VCaP (cell line): ENCODE measurements around the gene CCDC51.

Experiments
- H3K27ac ChIP-seq: fragments of 450-650 bp; 2 replicates; pipeline ENCODE4 v1.5.1; 2017
- TF ChIP-seq, protein P1 (sequence below): fragments of 450-650 bp; conservative IDR thresholded peaks from 2 replicates; pipeline ENCODE4 v1.5.1; 2017; ENCODE audit warnings: mild to moderate bottlenecking, moderate library complexity

CCDC51 gene

DNA sequence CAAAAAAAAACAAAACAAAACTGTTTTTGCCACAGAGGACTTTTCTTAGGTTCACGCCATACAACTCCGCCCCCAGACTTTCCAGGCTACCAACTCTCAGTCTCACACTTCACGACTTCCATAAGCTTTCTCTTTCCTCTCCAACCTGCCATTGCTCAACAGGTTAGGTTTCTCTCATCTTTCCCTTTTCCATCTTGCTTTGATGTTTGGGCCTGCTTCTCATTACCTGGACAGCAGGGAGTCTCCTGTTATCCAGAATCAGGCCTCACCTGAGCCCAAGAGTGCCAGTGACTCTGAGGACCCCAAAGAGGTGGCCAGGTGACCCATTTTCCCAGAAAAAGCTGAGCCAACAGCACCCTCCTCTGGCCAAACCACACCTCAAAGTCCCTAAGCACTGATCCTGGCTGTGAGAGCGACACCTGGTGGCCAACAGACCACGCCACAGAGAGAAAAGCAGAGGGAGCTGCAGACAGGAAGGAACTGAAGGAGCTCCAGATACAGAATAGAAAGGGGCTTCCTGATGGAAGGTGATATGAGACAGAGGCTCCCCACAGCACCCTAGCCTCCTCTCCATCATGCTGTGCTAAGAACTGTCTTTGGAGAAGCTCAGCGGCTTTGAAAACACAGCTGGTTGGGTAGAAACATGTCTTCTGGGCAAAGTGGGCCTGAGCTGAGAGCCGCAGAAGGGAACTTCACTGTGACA, 4.0 kb downstream of the CCDC51 start:
- peak overlapping the region; percentile 16; the same call in 1 of the 2 replicates for H3K27ac ChIP-seq
- TF ChIP-seq, protein P1, sequence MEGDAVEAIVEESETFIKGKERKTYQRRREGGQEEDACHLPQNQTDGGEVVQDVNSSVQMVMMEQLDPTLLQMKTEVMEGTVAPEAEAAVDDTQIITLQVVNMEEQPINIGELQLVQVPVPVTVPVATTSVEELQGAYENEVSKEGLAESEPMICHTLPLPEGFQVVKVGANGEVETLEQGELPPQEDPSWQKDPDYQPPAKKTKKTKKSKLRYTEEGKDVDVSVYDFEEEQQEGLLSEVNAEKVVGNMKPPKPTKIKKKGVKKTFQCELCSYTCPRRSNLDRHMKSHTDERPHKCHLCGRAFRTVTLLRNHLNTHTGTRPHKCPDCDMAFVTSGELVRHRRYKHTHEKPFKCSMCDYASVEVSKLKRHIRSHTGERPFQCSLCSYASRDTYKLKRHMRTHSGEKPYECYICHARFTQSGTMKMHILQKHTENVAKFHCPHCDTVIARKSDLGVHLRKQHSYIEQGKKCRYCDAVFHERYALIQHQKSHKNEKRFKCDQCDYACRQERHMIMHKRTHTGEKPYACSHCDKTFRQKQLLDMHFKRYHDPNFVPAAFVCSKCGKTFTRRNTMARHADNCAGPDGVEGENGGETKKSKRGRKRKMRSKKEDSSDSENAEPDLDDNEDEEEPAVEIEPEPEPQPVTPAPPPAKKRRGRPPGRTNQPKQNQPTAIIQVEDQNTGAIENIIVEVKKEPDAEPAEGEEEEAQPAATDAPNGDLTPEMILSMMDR = peak; percentile 100

DNA sequence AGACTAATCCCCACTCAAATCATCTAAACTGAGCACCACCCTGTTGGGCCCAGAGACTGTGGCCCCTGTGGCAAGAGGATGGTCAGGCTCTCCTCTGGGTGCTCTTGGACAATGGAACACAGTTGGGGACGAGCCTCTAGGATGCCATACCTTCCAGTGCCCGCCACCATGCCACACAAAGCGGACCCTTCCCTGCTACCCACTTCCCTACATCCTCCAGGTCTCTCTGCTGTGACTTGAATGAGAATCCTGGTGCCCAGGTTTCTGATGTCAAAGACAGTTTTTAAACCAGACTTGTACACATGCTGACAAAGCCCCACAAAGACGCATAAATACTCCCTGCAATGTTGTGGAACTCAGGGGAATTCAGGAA, 4.7 kb downstream of the CCDC51 start:
- TF ChIP-seq, protein P1 = no peak
- H3K27ac ChIP-seq = peak overlapping the region; percentile 16; the same call in 1 of the 2 replicates

DNA sequence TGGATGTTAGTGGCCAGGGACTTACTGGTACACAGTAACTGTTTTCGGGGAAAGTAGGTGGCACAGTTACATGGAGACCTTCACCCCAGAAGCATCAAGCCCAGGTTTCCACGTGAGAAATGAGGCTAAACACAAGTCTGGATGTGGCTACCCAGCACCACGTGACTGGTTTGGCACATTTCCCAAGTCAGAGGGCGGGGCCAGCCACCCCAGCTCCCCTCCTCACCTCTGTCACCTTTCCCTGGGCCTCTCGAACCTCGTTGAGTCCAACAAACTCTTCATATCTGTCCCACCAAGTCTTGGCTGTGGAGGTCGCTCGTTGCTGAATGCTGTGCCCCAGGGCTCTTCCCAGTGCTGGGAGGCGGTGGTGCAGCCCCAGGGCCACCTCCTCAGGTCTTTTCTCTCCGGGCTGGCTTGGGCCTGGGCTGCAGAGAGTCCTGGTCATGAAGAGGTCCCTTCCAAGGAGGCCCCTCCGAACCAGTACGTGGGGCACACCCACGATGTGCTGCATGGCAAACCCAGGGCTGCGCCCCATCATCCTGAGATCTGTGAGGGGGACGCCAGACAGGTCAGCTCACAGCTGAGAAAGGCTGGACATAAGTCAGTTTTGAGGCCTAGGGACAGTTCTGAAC, 5.2 kb downstream of the CCDC51 start:
- TF ChIP-seq, protein P1 = no peak
- peak overlapping the region; percentile 16; the same call in 1 of the 2 replicates for H3K27ac ChIP-seq

DNA sequence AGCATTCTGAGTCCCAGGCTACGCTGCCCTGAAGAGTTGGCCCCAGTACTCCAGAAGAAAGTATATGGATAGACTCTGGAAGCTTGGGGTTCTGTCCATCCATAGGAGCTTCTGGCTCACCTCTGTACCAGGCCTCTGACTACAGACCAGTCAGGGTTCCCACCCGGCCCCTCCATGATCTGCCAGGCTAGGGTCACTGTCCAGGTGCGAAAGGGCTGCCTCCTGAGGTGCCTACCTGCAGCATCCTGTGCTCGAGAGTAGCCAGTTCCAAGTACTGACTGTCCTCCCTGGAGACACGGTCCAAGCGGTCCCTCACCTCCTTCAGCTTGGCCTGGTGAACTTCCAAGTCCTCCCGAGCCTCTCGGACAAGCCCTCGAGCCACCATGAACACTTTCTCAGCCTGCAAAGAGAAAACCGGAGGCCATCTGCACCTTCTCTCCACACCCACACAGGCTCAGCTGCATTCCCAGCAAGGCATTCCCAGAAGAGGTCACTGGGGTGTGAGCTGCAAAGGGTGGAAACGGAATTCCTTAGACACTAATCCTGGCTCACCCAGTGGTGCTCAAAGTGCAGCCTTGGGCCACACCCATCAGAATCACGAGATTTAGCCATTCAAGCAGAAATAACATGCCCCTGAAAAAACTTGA, 6.3 kb downstream of the CCDC51 start:
- TF ChIP-seq, protein P1 = no peak
- H3K27ac ChIP-seq = no peak overlapping the region

DNA sequence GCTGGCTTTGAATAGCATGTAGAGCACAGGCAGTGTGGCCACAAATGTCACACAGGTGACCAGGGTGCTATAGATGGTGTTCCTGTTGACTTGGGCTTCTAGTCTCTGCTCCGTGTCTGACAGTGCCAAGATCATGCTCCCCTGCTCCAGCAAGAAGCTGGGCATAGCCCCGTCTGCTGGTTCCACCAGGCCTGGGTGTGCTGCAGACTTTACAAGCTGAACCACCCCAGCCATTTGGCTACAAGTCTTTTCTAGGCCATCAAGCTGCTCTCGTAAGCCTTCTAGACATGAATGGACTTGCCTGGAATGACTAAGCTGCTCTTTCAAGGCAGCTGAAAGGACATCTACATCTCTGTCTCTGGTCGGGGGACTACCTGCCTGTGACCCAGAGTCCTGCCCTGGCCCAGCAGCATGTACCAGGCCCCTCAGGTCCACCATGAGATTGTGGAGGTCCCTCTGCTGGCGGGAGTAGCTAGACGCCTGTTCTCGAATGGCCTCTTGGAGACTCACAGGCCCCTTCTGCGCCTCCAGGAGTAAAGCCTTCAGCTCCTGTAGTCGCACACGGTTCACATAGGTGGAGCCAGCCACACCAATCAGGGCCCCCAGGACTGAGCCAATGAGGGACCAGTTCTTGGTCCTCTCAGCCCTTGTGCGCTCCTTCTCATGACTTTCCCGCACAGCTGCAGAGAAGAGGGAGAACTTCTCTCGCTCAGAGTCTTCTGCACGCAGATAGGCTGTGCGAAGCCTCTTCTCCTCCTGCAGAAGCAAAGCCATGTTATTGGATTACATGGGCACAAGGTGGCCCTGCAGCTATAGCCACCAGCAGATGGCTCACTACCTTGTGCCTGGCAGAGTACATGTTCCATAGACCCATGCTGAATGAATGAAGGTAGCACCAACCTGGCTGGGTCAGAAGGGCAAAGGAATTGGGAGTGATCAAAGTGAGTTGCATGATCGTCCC, 7.2 kb downstream of the CCDC51 start:
- H3K27ac ChIP-seq = no peak overlapping the region
- TF ChIP-seq, protein P1 = peak; percentile 52; the same call in 1 of the 2 replicates

DNA sequence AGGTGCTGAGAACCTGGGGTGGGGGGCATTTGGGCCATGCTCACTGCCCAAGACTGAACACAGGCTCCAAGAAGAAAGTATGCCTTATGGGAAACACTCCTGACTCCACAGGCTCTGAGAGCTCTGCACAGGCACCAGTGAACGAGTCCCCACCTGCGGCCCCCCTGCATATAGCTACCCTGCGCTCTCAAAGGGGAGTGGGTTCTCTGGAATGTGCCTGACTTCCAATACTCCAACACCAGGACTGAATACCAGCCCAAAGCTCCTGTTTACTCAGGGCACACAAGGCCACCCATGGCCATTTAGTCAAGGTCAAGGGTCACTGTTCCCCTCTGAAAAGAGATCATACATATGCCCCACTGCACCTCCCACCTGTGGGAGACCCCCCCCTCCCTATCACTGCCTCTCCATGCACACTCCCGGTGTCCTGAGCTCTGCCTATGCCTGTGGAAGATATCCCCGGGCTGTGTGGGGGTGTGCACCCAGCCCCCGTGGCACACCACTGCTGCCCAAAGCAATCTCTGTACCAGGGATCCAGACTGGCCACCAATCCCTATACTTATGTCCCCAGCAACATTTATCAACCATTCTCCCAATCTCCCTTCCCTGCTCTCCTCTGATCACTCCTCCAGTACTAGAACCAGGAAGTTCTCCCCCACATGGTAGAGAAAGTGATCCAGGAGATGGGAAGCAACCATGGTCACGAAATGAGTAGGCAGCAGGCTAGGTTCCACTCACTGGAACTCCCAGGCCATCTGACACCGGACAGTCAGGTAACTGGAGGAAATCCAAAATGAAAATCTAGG, 8.5 kb downstream of the CCDC51 start:
- TF ChIP-seq, protein P1 = no peak

More for the DNA sequence above, 8.5 kb downstream of the CCDC51 start:
- peak overlapping the region; percentile 96 for H3K27ac ChIP-seq
